NCI-H187 (cell line): Measurements from ENCODE around the gene AGR3.
"Not testable (repeated sequence)": the region's sequence is repeated elsewhere in the genome, so short reads cannot be mapped to it uniquely, and the experiment has no call there.

Experiments used
- DNase-seq, 2 experiments: peaks; one replicate each; lab custom pipeline; 2025; lab: John Stamatoyannopoulos, UW

AGR3 gene

GRCh38 chr7:16891338-16891737, 9.6 kb upstream of the AGR3 start:
- no peak for DNase-seq

- DNase-seq: no peak
These were observed 8.2 kb upstream of the AGR3 start for GRCh38 chr7:16889851-16890415.

- peak in 1 of 2 experiments; percentile 1 for DNase-seq
These were observed 7.5 kb upstream of the AGR3 start for GRCh38 chr7:16889305-16889704.

- DNase-seq: no peak
These were observed 2.1 kb upstream of the AGR3 start for GRCh38 chr7:16883918-16884317.

GRCh38 chr7:16880554-16880953, 1.2 kb downstream of the AGR3 start:
- no peak for DNase-seq

GRCh38 chr7:16879181-16879580, 2.6 kb downstream of the AGR3 start:
- no peak for DNase-seq

GRCh38 chr7:16875861-16876260, 5.9 kb downstream of the AGR3 start:
- no peak for DNase-seq

GRCh38 chr7:16874066-16874465, 7.7 kb downstream of the AGR3 start:
- DNase-seq: no peak

- DNase-seq: no peak
These were observed 14.5 kb downstream of the AGR3 start for GRCh38 chr7:16867328-16867727.

- DNase-seq: not testable (repeated sequence)
These were observed 28.6 kb downstream of the AGR3 start for GRCh38 chr7:16853189-16853588.

- DNase-seq: no peak
These were observed 30.0 kb downstream of the AGR3 start for GRCh38 chr7:16851829-16852228.

- DNase-seq: no peak
These were observed 30.9 kb downstream of the AGR3 start for GRCh38 chr7:16850614-16851466.

- no peak for DNase-seq
These were observed 32.3 kb downstream of the AGR3 start for GRCh38 chr7:16849296-16850148.

GRCh38 chr7:16847381-16847860, 34.4 kb downstream of the AGR3 start:
- peak; percentile 28 to 38 for DNase-seq

- DNase-seq: no peak
These were observed 35.1 kb downstream of the AGR3 start for GRCh38 chr7:16846601-16847165.

- no peak for DNase-seq
These were observed 36.0 kb downstream of the AGR3 start for GRCh38 chr7:16845746-16846145.

- no peak for DNase-seq
These were observed 40.1 kb downstream of the AGR3 start for GRCh38 chr7:16841681-16842080.

- DNase-seq: no peak
These were observed 41.7 kb downstream of the AGR3 start for GRCh38 chr7:16840094-16840493.

GRCh38 chr7:16839646-16840045, 42.1 kb downstream of the AGR3 start:
- DNase-seq: no peak

GRCh38 chr7:16838891-16839290, 42.9 kb downstream of the AGR3 start:
- no peak for DNase-seq

GRCh38 chr7:16838386-16838785, 43.4 kb downstream of the AGR3 start:
- DNase-seq: no peak

- no peak for DNase-seq
These were observed 45.3 kb downstream of the AGR3 start for GRCh38 chr7:16836481-16836880.
